HG03103 (cell line): ENCODE results near the gene ANKDD1A.
A peak's percentile ranks its signal among the peaks of the same experiment; 100 is the strongest.

Source experiments
- ATAC-seq: cut with Tn5 transposase; IDR thresholded peaks from one replicate; pipeline ENCODE4 v1.9.1; 2021; ENCODE audit warnings: low read depth; ENCODE audit not compliant: unreplicated experiment

ANKDD1A gene

GRCh38 chr15:64911311-64912186, at the start of gene ANKDD1A:
ANKDD1A (plus strand) TSS chr15:64911902; CDS start chr15:64911931, 29 bp downstream.
- peak; percentile 68 for ATAC-seq

DNA sequence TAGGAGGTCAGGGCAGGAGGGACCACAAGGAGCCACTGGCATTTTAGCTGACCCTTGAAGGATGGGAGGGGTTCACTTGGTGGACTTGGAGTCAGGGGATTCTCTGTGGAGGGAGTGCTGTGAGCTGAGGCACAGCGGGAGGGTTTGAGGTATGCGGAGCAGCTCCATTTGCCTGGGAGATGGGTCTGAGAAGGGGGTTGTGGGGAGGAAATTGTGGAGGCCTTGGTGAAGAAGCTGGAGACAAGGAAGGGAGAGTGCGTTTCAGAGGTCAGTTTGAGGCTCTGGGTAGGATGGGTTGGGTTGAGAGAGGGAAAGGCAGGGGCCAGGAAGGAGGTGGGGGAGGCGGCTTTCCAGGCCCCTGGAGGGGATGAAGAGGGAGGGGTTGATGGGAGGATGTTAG, 49.7 kb upstream of the ANKDD1A start:
- no peak for ATAC-seq

GRCh38 chr15:64862408-64862807, 49.3 kb upstream of the ANKDD1A start:
- no peak for ATAC-seq

GRCh38 chr15:64864068-64864467, 47.6 kb upstream of the ANKDD1A start:
- no peak for ATAC-seq

- no peak for ATAC-seq
Observed at GRCh38 chr15:64865126-64865997, 46.3 kb upstream of the ANKDD1A start.

DNA sequence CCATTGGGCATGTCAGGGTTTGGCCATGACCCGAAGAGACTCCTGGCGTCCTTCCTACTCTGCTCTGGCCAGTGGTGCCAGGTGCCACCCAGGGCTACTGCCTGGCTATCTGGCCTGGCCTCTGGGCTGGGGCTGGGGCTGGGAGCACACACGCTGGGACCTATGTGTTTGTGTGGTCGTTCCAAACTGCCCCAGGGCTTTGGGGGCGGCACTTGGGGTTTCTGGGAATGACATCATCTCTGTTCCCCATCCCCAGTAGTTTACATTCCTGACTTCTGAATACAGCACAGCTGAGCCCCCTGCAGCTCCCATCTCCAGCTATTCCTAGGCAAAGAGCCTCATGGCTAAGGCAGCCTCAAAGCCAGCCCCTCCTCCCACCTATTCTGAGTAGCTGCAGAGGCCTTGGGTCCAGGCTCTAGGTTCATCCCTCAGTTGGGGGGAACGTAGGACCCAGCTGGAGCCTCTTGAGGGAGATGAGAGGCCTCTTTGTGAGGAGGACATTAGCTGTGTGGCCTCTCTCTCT, 45.6 kb upstream of the ANKDD1A start:
- no peak for ATAC-seq

- ATAC-seq, result no peak
Observed at GRCh38 chr15:64869501-64869900, 42.2 kb upstream of the ANKDD1A start.

DNA sequence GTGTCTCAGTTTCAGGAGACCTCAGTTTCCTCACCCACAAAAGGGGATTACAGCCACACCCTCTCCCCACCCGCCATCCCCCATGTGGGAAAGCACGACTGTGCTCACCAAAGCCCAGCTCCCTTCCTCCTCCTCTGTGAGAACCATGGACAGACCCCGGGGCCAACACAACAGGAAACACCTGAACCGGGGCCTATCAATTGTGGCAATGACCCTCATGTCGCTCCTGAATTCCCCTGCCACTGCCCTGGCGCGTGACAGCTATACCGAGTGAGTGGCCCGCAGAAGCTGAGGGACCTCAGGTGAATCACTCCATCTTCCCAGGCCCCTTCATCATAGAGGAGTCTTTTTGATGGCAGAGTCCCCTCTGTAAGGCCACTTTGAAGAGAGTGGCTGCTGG, 41.3 kb upstream of the ANKDD1A start:
- no peak for ATAC-seq

GRCh38 chr15:64875641-64876223, 36.0 kb upstream of the ANKDD1A start:
- ATAC-seq, result no peak

GRCh38 chr15:64877435-64877834, 34.3 kb upstream of the ANKDD1A start:
- ATAC-seq, result no peak

DNA sequence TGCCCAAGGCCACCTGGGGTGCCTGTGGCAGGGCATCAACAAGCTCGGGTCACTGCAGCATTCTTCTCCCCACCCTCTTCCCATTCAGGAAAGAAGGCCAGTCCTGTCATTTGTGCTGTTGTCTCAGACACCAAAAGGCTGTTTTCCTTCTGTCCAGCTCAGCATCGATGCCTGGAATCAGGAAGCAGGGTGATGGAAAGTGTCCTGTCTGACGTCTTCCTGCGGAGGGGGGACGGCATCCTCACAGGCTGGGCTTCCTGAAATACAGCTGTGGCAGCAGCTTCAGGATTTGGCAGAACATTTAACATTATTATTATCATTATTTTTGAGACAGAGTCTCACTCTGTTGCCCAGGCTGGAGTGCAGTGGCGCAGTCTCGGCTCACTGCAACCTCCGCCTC, 33.0 kb upstream of the ANKDD1A start:
- ATAC-seq, result no peak

- ATAC-seq, result peak; percentile 44
Observed at GRCh38 chr15:64883100-64883581, 28.6 kb upstream of the ANKDD1A start.

DNA sequence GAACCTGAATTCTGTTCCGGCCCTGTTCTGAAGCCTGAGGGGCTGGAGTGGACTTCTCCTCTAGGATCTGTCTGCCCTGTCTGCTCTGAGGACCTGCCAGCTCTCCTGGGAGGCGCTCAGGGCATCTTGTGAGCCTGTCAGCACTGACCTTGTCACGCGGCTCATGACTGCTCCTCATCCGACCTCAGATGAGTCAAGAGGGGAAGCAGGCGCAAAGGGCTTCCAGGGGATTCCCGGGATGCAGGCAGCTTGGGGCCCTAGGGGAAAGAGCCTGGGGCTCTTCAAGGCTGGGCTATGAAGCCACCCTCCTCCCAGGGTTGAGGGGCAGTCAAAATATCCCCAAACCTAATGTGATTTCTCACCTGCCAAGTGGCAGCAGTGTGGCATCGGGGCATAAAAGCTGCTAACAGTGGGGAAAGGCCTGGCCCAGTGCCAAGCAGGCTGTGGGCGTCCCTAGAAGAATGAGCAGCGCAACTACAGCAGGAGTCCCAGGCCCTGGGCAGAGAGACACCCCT, 27.6 kb upstream of the ANKDD1A start:
- ATAC-seq, result no peak

GRCh38 chr15:64884679-64885078, 27.0 kb upstream of the ANKDD1A start:
- no peak for ATAC-seq

DNA sequence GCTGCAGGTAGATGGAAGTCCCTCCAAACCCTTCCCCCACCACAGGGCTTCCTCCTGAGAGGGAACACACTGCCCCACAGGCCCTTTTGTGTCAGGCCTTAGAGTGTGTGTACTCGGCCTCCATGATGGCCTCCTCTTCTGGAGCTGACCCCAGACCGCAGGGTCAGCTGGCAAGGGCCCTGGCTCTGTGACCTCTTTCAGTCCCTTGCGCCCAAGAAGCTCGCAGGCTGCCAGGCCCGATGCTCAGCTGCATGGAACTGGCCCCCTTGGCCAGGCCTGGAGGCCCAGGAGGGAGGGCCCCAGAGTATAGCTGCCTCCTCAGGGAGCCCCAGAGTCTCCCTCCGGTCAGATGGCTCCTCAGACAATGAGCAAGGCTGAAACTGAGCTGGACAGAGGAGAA, 23.4 kb upstream of the ANKDD1A start:
- ATAC-seq, result no peak

DNA sequence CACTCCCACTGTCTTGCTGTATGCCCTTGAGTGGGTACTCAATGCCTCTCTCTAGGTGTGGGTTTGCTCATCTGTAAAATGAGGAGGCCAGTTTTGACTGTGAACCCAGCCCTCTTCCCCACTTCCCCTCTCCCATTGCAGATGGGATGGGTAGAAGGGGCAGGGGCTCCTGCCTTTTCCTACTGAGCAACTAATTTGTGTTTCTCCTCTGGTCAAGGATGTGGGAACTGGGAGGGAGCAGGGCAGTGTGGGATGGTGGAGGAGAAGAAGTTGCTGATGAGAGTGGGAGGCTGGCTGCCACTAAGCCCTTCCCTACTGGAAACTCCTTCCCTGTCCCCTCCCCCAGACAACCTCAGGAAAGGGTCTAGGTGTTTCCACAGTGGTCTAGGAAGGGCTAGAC, 20.1 kb upstream of the ANKDD1A start:
- no peak for ATAC-seq

GRCh38 chr15:64892847-64893403, 18.8 kb upstream of the ANKDD1A start:
- no peak for ATAC-seq

- peak; percentile 44 for ATAC-seq
Observed at GRCh38 chr15:64893481-64894394, 18.0 kb upstream of the ANKDD1A start.

DNA sequence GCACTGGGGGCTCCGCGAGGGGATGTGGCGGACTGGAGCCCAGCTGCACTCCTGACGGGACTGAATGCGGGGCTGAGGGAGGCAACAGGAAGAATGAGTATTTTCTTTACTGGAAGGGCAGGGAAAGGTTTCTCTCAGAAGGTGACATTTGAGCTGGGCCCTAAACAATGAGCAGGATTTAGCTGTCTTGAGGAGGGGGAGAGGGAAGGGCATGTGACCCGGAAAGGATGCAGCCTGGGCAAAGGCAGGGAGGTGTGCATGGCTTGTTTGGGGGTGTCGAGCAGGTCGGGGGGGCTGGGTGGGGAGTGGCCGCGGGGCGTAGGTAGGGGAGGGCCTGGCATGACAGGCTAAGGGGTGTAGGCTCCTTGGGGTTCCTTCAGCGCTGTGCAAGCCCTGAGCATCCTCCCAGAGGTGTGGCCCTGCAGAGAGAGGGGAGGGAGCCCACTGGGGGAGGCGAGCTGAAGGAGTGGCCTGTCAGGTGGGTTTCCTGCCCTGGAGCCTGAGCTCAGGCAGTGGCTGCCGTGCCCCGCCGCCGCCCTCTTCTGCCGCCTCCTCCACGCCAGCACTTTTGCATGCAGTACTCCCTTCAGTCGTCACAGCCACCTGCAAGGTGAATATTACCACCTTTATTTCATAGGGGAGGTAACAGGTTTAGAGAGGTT, 17.2 kb upstream of the ANKDD1A start:
- ATAC-seq, result peak; percentile 36
